Left forelimb (tissue), 1 donor: ENCODE results near the gene ZDHHC14.
"Not testable (repeated sequence)": the region's sequence is repeated elsewhere in the genome, so short reads cannot be mapped to it uniquely, and the experiment has no call there.

ENCODE experiments used
- DNase-seq: peaks from one replicate; pipeline ENCODE4 v3.0.0-alpha.2; 2018; ENCODE audit warnings: low spot score

ZDHHC14 gene

DNA sequence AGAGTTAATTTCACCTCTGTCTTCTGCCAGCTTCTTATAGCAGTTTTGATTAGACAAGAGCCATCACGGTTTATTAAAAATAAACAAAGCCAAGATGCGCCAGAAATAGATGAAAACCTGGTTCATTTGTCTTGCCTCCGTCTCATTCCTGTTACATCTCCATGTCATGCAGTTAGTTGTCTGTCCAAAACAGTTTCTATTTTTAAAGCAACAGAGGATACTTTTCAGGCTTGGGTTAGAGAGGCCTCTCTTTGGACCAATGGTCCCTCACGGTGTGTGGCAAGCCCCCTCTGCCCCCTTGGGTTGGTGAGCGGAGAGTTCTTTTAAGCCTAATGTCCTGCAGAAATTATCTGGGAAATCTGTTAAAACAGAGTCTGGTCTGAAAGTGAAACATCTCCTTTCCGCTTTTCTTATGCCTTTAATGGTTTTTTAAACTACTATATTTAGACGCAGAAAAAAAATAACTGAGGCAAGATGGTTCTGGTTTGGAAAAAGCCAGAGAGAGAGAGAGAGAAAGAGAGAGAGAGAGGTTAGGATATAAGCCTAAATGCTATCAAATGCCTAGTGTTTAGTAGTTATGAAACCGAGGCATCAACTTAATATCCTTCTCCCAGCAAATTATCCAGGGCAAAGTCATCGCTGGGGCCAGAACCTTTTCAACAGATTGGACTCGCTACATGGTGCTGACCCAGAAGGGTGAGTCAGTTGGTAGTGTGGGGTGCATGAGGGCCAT lies 64.5 kb downstream of the ZDHHC14 start:
- no peak for DNase-seq

DNA sequence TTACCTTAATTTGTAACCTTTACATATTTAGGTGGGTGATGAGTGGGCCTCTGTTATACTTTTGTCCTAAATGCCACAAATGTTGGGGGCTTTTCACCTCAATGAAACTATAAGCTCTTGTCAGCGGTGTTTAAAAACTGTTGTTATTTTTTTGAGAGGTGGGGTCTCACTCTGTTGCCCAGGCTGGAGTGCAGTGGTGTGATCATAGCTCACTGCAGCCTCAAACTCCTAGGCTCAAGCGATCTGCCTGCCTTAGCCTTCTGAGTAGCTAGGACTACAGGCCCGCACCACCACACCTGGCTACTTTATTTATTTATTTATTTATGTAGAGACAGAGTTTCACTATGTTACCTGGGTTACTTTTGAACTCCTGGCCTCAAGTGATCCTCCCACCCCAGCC lies 66.7 kb downstream of the ZDHHC14 start:
- no peak for DNase-seq

DNA sequence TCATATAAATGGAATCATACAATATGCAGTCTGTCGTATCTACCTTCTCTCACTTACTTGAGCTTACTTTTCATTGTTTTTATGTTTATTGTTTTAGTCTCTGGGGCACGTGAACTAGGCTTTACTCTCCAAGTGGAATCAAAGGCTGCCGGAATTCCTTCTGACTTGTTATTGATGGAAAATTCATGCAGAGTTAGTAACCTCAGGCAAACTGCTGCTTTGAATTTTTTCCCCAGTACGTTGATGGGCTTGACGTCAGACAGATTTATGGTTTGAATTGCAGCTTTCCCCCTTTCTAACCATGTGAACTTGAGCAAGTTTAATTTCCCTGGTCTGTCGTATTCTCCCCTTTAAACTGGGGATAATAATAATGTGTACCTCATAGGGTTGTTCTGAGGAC lies 68.6 kb downstream of the ZDHHC14 start:
- DNase-seq = no peak

DNA sequence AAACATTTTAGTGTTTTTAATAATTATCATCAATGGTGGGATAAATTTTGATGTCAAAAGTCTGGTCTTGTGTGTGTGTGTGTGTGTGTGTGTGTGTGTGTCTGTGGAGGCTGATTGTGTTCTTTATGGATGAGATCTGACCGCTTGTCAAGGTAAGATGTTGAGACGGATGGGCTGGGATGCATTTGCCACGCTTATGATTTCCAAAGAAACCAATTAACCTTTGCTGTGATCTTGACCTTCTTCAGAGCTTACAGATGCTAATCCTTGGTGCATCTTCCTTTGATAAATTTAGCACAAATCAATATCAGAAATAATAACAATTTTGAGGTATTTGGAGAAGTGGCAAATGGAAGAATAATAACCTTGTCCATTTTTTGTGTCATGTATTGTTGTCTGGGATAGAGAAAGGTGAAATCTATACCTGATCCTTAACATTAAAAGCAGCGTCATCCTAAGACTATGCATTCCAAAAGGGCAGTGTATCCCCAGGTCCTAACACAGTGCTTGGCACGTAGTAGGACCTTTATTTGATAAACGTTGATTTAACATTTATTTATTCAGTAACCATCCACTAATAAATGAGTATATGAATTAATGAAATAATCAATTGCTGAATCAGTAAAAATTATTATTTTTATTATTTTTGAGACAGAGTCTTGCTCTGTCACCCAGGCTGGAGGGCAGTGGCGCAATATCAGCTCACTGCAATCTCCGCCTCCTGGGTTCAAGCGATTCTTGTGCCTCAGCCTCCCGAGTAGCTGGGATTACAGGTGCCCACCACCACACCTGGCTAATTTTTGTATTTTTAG lies 70.1 kb downstream of the ZDHHC14 start:
- DNase-seq = no peak

DNA sequence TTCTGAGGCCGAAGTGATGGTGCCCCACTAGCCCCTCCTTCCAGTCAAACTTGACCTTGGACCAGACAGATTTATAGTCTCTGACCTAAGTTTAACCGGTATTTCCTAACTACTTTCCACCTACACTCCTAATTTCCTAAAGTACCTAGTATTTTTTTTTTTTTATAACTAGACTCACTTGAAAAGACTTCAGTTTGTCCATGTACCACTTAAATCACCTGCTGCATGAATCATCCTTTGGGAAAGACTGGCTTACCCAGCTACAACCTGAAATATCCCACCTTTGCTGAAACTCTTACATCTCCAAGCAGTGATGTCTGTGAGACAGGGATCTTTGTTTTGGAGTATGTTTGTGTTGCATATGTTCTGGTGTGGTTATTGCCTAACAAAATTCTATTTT lies 71.1 kb downstream of the ZDHHC14 start:
- DNase-seq = no peak

DNA sequence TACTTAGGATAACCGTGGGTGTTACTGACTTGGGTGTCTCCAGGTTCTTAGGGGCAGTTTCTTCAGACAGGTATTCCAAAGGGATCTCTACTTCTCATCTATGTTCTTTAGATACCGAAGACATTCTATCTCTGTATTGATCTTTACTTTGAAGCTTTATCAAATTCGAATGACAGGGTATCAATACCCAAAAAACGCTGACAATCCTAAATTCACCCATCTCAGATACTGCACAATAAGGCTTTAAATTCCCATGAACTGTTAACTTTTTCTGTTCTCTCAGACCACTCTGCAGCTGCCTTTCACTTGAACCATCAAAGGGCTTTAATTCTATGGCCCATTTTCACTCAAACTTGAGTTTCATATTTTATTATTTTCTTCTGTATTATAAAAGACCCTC lies 72.1 kb downstream of the ZDHHC14 start:
- no peak for DNase-seq

DNA sequence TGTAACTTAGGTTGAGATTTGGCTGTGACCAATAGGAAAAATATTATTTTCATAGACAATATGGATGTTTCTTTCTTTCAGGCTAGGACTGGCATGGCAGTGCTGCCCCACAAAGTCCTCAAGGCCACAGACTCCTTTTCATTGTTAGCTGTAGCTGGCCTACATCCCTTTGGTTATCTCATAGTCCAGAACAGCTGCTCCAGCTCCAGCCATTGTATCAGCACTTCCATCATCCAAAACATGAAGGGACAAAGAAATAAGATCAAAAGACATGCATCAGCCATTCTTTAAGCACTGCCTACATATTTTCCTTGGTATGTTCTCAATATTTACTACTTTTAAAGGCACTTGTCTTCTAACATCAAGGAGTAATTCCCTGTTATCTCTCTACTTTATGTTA lies 73.0 kb downstream of the ZDHHC14 start:
- DNase-seq = no peak

DNA sequence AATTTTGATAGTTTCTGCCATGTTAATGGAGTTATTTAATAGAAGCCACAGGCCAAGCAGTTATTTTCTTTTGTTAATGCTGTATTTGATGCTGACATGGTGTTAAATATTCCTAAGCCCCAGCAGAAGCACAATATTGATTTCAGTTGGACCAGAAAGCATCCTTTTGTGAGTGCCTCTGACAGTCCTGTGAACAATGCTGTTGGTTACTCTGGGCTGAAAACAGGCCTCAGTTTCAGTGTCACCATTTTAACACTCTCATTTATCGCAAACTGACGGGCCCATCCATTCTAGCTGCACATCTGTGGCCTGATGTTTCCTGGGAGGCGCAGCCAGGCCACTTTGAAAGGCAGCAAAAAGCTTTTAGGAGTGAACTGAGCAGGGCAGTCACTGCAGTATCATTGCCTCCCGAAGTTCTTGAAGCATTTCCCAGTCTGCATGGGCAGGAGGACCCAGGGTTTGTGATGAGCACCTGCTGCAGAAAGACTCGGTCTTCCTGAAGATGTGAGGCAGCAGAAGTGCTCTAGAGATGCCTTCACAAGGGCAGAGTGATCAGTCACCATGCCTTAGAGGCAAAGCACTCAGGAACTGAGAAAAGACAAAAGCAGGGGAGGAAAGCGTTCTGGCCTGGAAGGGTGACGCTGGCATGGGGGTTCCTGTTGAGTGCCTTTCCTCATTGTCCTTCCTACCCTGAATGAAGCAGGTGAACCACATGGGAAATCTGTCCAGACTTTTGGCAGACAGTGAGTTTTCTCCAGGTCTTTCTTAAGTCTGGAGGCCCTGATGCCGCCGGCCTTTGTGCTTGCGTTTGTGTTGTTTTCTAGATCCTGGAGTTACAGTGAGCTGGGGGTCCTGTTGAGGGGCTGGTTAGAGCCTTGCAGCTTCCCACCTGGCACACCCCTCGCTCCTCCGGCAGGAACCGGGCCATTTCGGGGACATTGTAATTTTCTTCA lies 74.0 kb downstream of the ZDHHC14 start:
- DNase-seq = no peak

DNA sequence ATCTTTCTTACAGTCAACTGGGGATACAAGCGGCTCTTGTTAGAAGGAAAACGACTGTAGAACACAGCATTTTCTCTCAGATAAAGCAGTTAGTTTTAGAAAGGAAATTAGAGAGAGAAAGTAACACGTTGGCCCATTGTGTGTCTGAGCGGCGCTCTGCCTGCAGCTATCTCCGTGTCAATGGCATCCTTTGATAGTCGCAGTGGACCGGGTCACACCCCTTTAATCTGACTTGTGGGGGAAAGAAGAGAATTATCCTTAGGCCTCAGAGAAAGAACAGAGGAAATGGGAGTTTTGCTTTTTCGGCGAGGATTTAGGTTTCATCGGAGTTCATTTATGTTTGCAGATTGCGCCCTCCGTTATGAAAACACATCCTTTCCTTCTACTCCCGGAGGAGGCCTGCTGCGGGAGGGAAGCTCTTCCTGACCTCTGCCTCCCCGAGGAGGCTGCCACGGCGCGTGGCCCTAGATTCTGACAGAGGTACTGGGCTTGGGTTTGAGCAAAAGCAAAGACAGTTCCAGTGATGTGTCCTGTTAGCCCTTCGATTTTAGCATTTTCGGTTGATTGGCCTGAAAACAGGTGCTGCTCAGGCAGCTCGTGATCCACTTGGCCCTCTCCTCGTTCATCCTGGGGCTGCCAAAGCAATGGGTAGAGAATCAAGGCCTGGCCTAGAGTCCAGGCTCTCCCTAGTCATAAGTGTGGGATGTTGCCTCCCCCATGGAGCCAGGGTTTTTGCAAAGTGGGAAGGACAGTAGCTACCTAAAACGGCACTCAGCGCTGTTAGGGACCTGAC lies 74.9 kb downstream of the ZDHHC14 start:
- DNase-seq = no peak

DNA sequence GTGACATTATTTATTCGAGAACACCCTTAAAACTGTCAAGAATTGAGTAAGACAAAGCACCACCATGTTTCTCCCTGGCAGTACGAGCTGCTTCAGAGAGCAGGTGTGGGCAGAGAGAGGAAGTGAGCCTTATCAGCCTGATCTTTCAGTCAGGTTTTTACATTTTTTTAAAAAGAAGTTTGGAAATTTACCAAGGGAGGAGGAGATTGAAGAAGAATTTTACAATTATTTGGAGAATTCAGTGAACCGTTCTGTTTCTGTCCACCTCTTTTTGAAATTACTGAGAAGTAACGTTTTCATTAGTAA lies 75.5 kb downstream of the ZDHHC14 start:
- DNase-seq = no peak

DNA sequence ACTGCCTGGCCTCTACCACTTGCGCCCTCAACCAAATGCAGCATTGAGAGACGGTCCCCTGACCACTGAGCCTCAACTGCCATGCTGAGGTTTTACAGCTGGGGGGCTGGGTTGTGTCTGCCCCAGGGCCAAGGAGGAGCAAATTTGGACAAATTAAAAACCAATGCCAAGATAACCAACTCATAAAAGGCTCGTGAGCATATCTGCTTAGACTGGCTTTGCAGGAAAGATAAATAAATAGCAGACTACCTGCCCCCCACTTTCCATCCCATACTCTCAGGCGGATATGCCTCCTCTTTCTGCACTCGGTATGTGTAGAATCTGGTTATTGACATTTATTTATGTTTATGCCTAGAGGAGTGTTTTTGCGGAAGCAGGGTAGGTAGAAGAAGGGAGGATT lies 76.8 kb downstream of the ZDHHC14 start:
- no peak for DNase-seq

DNA sequence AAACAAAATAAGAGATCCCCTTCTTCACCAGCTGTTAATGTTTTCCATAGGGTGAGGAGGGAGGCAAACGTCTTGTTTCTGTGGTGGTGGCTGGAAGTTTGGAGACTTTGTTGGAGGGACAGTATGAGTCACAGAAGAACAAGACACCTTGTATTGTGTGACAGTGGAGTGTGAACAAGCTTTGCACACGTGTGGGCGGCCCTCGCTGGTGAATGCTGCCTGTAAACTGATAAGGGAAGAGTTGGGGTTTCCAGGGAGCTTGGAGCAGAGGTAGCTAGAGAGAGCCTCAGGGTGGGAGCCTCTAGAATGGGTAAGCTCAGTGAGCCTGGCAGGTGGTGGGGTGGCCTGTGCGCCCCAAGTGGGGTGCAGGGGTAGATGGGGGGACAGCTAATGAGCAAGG lies 78.3 kb downstream of the ZDHHC14 start:
- no peak for DNase-seq

DNA sequence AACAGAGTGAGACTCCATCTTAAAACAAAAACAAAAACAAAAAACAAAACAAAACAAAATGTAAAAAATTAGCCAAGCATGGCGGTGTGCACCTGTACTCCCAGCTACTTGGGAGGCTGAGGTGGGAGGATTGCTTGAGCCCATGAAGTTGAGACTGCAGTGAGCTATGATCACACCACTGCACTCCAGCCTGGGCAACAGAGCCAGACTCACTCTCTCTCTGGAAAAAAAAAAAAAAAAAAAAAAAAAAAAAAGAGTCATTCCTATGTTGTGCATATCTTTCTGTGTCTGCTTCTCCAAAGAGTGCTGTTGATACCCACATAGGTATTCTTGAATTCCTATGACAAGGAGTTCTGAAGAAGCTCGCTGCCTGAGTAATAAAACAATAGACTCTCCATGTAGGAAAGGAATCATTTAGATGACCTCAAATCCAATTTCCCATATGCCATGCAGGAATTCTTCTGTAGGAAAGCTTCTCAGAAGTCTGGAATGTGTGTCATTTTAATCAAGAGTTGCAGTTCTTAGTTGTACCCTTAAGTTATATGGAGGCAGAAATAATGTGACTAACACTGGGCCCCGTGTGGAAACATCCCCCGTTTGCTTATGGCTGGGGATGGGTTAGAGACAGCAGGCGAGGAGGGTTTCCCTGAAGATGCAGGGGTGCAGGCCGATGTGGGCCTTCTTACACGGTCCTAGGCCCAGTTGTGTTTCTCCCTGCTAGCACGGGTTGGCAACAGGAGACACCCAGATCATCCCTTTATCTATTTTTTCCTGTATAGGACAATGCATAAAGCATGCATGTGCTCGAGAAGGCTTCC lies 79.4 kb downstream of the ZDHHC14 start:
- no peak for DNase-seq

DNA sequence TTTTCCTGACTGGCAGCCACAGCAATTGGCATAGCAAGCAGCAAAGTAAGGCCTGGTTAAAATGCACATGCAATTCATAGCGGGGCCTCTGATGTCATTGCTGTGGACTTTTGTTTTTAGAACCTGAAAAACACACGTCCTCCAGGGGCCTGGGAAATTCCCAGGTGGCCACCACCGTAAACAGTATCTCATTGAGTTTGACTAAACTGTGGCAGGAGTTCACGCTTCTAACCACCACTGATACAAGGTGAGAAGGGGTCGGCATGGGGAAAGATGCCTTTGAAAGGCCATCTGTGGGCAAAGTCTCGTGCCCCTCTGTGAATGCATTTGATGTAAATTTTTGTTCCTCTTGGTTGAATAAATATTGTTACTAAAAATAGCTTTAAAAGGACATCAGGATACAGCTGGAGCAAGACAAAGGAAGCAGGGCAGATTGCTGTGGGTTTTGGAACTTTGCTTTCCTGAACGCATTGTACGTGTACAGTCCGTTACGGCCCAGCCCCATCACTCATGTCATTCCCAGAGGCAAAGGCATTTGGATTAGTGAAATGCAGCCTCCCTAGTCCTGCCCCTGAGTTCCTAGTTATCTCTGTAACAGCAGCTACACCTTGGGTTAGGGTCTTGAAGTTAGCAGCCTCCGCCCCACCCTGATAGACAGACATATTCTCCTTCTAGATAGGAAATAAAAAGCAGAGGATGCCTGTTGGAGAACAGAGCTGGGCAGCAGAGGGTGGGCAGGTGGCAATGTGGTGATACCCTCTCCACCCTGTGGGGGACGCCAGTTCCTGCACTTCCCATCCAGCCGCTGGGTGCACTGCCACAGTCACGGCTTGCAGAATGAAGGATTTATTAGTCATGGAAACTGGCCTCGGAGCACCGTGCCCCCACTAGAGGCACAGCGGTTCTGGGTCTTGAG lies 80.3 kb downstream of the ZDHHC14 start:
- DNase-seq = no peak

DNA sequence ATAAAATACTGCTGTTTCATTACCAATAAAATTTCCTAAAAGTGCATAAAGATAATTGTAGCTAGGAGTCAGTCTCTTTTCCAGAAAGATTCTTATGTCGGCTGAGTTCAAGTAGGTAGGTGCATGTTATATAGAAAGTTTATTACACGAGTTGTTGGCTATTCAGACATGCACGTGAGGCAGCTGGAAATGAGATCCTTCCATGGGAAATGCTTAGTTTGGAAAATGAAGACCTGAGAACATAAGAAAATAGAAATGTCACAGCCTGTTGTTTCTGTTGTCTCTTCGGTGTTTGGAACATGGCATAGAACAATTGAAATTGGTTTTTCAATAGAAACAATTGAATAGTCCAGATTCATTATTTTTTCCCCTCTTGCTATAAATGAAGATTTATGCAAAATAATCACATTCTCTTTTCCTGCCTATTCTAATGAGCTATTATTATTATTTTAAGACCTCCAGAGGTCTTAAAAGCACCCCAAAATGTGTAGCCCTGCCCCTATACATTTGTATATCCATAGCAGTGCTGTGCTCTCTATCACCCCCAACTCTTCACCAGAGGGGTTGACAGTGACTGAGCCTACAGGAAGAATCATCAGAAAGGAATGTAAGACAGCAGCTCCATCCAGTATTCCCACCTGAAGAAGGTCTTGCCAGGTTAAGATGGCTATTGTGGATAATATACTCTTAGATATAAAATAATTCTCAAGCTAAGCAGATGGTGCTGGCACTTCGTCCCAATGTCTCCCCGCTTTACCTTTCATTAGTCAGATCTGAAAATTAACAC lies 82.2 kb downstream of the ZDHHC14 start:
- no peak for DNase-seq

DNA sequence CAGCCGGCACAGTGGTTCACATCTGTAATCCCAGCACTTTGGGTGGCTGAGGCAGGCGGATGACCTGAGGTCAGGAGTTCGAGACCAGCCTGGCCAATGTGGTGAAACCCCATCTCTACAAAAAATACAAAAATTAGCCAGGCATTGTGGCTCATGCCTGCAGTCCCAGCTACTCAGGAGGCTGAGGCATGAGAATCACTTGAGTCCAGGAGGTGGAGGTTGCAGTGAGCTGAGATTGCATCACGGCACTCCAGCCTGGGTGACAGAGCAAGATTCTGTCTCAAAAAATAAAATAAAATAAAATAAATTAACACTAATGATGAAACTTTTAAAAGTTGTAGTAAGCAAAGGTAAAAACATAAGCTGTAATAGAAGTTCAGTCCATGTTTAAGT lies 82.7 kb downstream of the ZDHHC14 start:
- not testable (repeated sequence) for DNase-seq

DNA sequence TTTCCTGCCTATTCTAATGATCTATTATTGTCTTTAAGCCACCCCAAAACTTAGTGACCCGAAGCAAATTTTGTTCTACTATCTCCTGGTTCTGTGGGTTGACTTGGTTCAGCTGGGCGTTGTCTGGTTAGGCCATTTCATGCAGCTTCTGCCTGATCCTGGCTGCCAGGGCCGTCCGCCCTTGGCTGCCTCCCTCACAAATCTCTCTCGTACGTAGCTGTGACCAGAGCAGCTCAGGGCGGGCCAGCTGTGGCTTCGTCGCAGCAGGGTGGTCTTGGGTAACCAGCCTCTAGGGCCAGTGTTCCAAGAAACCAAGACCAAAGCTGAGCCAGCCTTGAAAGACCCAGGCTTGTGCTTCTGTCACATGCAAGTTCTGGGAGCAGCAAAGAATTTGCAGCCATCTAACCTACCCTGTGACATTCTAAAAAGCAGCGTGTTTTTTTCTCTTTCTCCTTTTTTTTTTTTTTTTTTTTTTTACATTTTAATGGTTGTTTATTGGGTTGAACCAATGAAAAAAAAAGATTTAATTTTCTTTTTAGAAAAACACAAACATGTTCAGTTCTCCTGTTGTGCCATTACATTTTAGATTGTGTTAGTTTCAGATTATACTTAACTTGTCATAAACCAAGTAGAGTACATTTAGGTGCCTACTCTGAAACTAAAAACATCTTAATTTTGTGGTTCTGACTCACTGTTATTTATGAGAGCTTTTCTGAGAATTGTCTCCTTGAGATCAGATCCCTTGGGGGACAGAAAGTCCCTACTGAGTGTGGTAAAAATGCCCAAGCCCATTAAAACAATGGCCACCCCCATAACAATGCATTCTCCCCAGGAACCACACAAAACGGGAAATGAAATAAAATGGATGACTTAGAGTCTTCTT lies 83.9 kb downstream of the ZDHHC14 start:
- no peak for DNase-seq

DNA sequence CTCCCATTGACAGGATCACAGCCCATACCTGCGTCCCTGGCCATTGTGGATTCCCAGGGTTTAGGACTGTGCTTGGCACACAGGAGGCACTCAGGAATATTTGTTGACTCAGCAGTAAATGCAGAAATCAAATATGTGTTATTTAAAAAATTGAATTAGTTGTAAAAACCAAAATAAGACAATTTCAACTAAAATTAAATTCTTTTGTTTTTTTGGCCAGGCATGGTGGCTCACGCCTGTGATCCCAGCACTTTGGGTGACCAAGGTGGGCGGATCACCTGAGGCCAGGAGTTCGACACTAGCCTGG lies 85.3 kb downstream of the ZDHHC14 start:
- DNase-seq = no peak
